IMR-90 (cell line): ENCODE data around the gene ANXA4. TPM values are rescaled to one million over a fixed set of nuclear protein-coding genes. Genes with fewer than 3 reads are reported as not detected.
A peak's percentile ranks its signal among the peaks of the same experiment; 100 is the strongest.

Source experiments
- ATAC-seq: fragments of 200-7000 bp; cut with Tn5 transposase; 2 replicates; pipeline ENCODE4 v1.9.1; 2020; ENCODE audit warnings: low read depth, mild to moderate bottlenecking, moderate library complexity
- BruUV-seq: library from RNA; stranded (reverse); fragments of 400-500 nt; replicated peaks from 2 replicates; lab custom pipeline; 2021; lab: Mats Ljungman, UMichigan
- CTCF ChIA-PET: fragments of 300-600 bp; formaldehyde crosslinking; extraction: SDS; loops from one replicate; lab custom pipeline; 2021; ENCODE audit warnings: antibody characterized with exemption; lab: Yijun Ruan, JAX
- POLR2A ChIA-PET: fragments of 300-600 bp; sonication (Branson Sonifier 250); formaldehyde crosslinking; loops from one replicate; lab custom pipeline; 2022; ENCODE audit warnings: antibody characterized with exemption; ENCODE audit not compliant: unreplicated experiment; lab: Charles Lee
- DNase-seq: peaks from one replicate; pipeline ENCODE4 v3.0.0; 2013
- H2AFZ ChIP-seq: replicated peaks from 2 replicates; pipeline ENCODE3; 2013; ENCODE audit warnings: low read length, mild to moderate bottlenecking; ENCODE audit not compliant: poor library complexity
- H2AK5ac ChIP-seq: 2 replicates; pipeline ENCODE4 v1.6.1; 2013; ENCODE audit warnings: low read depth, low read length, inconsistent platforms
- H2AK9ac ChIP-seq: replicated peaks from 2 replicates; pipeline ENCODE3; 2013; ENCODE audit warnings: mild to moderate bottlenecking, low read depth, low read length, moderate library complexity; ENCODE audit not compliant: poor library complexity
- H2BK120ac ChIP-seq: 2 replicates; pipeline ENCODE4 v1.6.1; 2013; ENCODE audit warnings: low read depth, low read length, inconsistent platforms
- H2BK15ac ChIP-seq: 3 replicates; pipeline ENCODE4 v1.6.1; 2013; ENCODE audit warnings: low read depth, low read length, inconsistent platforms
- H2BK20ac ChIP-seq: 2 replicates; pipeline ENCODE4 v1.6.1; 2013; ENCODE audit warnings: low read depth, mild to moderate bottlenecking, inconsistent platforms, low read length, moderate library complexity
- H2BK5ac ChIP-seq: 2 replicates; pipeline ENCODE4 v1.6.1; 2013; ENCODE audit warnings: mild to moderate bottlenecking, low read depth, low read length, inconsistent platforms; ENCODE audit not compliant: poor library complexity, severe bottlenecking
- H3K14ac ChIP-seq: replicated peaks from 2 replicates; pipeline ENCODE4 v1.6.1; 2013; ENCODE audit warnings: low read depth, low read length, inconsistent platforms
- H3K18ac ChIP-seq: 2 replicates; pipeline ENCODE4 v1.6.1; 2013; ENCODE audit warnings: low read depth, low read length, control low read depth
- H3K23ac ChIP-seq: 2 replicates; pipeline ENCODE4 v1.6.1; 2013; ENCODE audit warnings: low read depth, low read length, inconsistent platforms
- H3K27ac ChIP-seq: 2 replicates; pipeline ENCODE4 v1.5.1; 2013; ENCODE audit warnings: mild to moderate bottlenecking, control low read depth, low read length; ENCODE audit not compliant: insufficient read depth
- H3K27me3 ChIP-seq: 2 replicates; pipeline ENCODE4 v1.6.1; 2013; ENCODE audit warnings: low read length; ENCODE audit not compliant: control insufficient read depth, insufficient read depth
- H3K36me3 ChIP-seq: 2 replicates; pipeline ENCODE4 v1.6.1; 2013; ENCODE audit warnings: low read length, mixed read lengths; ENCODE audit not compliant: control insufficient read depth, insufficient read depth
- H3K4ac ChIP-seq: 2 replicates; pipeline ENCODE4 v1.6.1; 2013; ENCODE audit warnings: low read depth, low read length, inconsistent platforms
- H3K4me1 ChIP-seq: 2 replicates; pipeline ENCODE4 v1.6.1; 2013; ENCODE audit warnings: low read length, mixed read lengths; ENCODE audit not compliant: control insufficient read depth, insufficient read depth
- H3K4me2 ChIP-seq: 2 replicates; pipeline ENCODE4 v1.6.1; 2013; ENCODE audit warnings: low read depth, mild to moderate bottlenecking, control low read depth, low read length, moderate library complexity
- H3K4me3 ChIP-seq: 2 replicates; pipeline ENCODE4 v1.5.1; 2013; ENCODE audit warnings: low read depth, mild to moderate bottlenecking, control low read depth, low read length, moderate library complexity; ENCODE audit not compliant: insufficient read depth
- H3K56ac ChIP-seq: 2 replicates; pipeline ENCODE4 v1.6.1; 2013; ENCODE audit warnings: low read length, inconsistent platforms; ENCODE audit not compliant: insufficient read depth; ENCODE audit errors: extremely low read depth
- H3K79me1 ChIP-seq, 2 experiments: 2 replicates each; pipeline ENCODE4 v1.6.1; 2013; ENCODE audit warnings: low read length in 2 of 2, inconsistent platforms in 1 of 2, low read depth in 1 of 2
- H3K9ac ChIP-seq: 2 replicates; pipeline ENCODE4 v1.6.1; 2013; ENCODE audit warnings: low read depth, low read length, control low read depth
- H3K9me1 ChIP-seq: 2 replicates; pipeline ENCODE4 v1.6.1; 2013; ENCODE audit warnings: low read length, inconsistent platforms; ENCODE audit not compliant: insufficient read depth
- H3K9me3 ChIP-seq: 2 replicates; pipeline ENCODE4 v1.6.1; 2013; ENCODE audit warnings: low read length; ENCODE audit not compliant: control insufficient read depth, insufficient read depth
- H4K20me1 ChIP-seq: 2 replicates; pipeline ENCODE4 v1.6.1; 2013; ENCODE audit warnings: low read length, inconsistent platforms; ENCODE audit not compliant: insufficient read depth
- H4K5ac ChIP-seq: 2 replicates; pipeline ENCODE4 v1.6.1; 2013; ENCODE audit warnings: mild to moderate bottlenecking, low read depth, low read length, control low read depth
- H4K8ac ChIP-seq, 2 experiments: 2 replicates each; pipeline ENCODE4 v1.6.1; 2013; ENCODE audit warnings: low read depth in 2 of 2, low read length in 2 of 2, control low read depth in 1 of 2, inconsistent platforms in 1 of 2
- H4K91ac ChIP-seq: 2 replicates; pipeline ENCODE4 v1.6.1; 2013; ENCODE audit warnings: low read depth, low read length, inconsistent platforms; ENCODE audit not compliant: insufficient read depth
- BHLHE40 ChIP-seq: fragments of 150-350 bp; IDR thresholded peaks from 2 replicates; pipeline ENCODE4 v1.6.1; 2016; ENCODE audit warnings: mild to moderate bottlenecking, low read depth, low read length
- CEBPB ChIP-seq: IDR thresholded peaks from 2 replicates; pipeline ENCODE4 v1.6.1; 2012; ENCODE audit warnings: low read depth, low read length, improper control_type of control experiment
- CHD1 ChIP-seq: IDR thresholded peaks from 2 replicates; pipeline ENCODE4 v1.6.1; 2012; ENCODE audit warnings: low read depth, low read length, improper control_type of control experiment
- CTCF ChIP-seq: conservative IDR thresholded peaks from 2 replicates; pipeline ENCODE4 v1.5.1; 2012; ENCODE audit warnings: mild to moderate bottlenecking, low read depth, low read length, improper control_type of control experiment
- ELK1 ChIP-seq: fragments of 150-350 bp; IDR thresholded peaks from 2 replicates; pipeline ENCODE4 v1.6.1; 2016; ENCODE audit warnings: low read depth, mild to moderate bottlenecking, low read length, moderate library complexity, borderline replicate concordance
- FOS ChIP-seq: fragments of 150-350 bp; IDR thresholded peaks from 2 replicates; pipeline ENCODE4 v1.6.1; 2016; ENCODE audit warnings: low read depth, low read length
- MAFK ChIP-seq: IDR thresholded peaks from 2 replicates; pipeline ENCODE4 v1.6.1; 2012; ENCODE audit warnings: low read depth, low read length, improper control_type of control experiment
- MAZ ChIP-seq: IDR thresholded peaks from 2 replicates; pipeline ENCODE4 v1.6.1; 2012; ENCODE audit warnings: low read depth, mild to moderate bottlenecking, low read length, improper control_type of control experiment, moderate library complexity, borderline replicate concordance
- MXI1 ChIP-seq: IDR thresholded peaks from 2 replicates; pipeline ENCODE4 v1.6.1; 2012; ENCODE audit warnings: low read depth, mild to moderate bottlenecking, low read length, moderate library complexity, borderline replicate concordance
- NFE2L2 ChIP-seq: fragments of 150-350 bp; IDR thresholded peaks from 2 replicates; pipeline ENCODE4 v1.6.1; 2016; ENCODE audit warnings: low read depth, mild to moderate bottlenecking, low read length
- POLR2A ChIP-seq: IDR thresholded peaks from 2 replicates; pipeline ENCODE4 v1.6.1; 2012; ENCODE audit warnings: mild to moderate bottlenecking, low read depth, low read length
- RAD21 ChIP-seq: IDR thresholded peaks from 2 replicates; pipeline ENCODE4 v1.6.1; 2012; ENCODE audit warnings: low read length, improper control_type of control experiment
- RCOR1 ChIP-seq: IDR thresholded peaks from 2 replicates; pipeline ENCODE4 v1.6.1; 2012; ENCODE audit warnings: mild to moderate bottlenecking, low read length, improper control_type of control experiment; ENCODE audit not compliant: insufficient replicate concordance
- RFX5 ChIP-seq: IDR thresholded peaks from 2 replicates; pipeline ENCODE4 v1.8.0; 2012; ENCODE audit warnings: low read depth, mild to moderate bottlenecking, low read length, moderate library complexity
- SMC3 ChIP-seq: fragments of 150-350 bp; IDR thresholded peaks from 2 replicates; pipeline ENCODE4 v1.6.1; 2016; ENCODE audit warnings: low read depth, mild to moderate bottlenecking, antibody characterized with exemption, low read length, moderate library complexity
- USF2 ChIP-seq: fragments of 150-350 bp; IDR thresholded peaks from 2 replicates; pipeline ENCODE4 v1.6.1; 2017; ENCODE audit warnings: mild to moderate bottlenecking, antibody characterized with exemption, low read length, low read depth
- WGBS, 2 experiments: methylation state at CpG; one replicate each; pipeline versions ENCODE4 v1.1.5 to v1.1.7; 2013; ENCODE audit warnings: missing lambda C conversion rate in 2 of 2; ENCODE audit not compliant: insufficient read length in 1 of 2; ENCODE audit errors: extremely low coverage in 2 of 2; 5-methylcytosine and 5-hydroxymethylcytosine counted together
- dilution Hi-C: fragments of 300-500 bp; cut with HindIII; formaldehyde crosslinking; loops from one replicate; pipeline ENCODE4 v1.14.3; 2018; ENCODE audit warnings: low sequenced_read_pairs; ENCODE audit not compliant: unreplicated experiment
- in situ Hi-C: fragments of 300-500 bp; cut with MboI; formaldehyde crosslinking; loops from 3 replicates; pipeline ENCODE4 v1.14.3; 2019; ENCODE audit warnings: low sequenced_read_pairs, inconsistent platforms, mixed read lengths
- intact Hi-C: fragments of 100-400 bp; cut with micrococcal nuclease; formaldehyde crosslinking; loops from 2 replicates; pipeline ENCODE4 v1.10.0; 2022
- polyA plus RNA-seq, 3 experiments: library from polyadenylated mRNA; depleted of rRNA; stranded (reverse); fragments of >200 nt; gene quantifications; 2 replicates each; pipeline ENCODE4 v1.2.3, GENCODE V29; 2012; ENCODE audit warnings: low replicate concordance in 1 of 3
- total RNA-seq: library from RNA; depleted of rRNA; stranded (reverse); fragments of >200 nt; gene quantifications from 2 replicates; pipeline ENCODE4 v1.2.3, GENCODE V29; 2012

Gene ANXA4
- total and polyA plus RNA-seq, 2 of the 4 experiments (the other 2 are of a cell fraction) = 22.2 to 72.0 TPM

GRCh38 chr2:69797836-69798289 lies 55.9 kb downstream of the ANXA4 start:
- no CpG with 5 or more reads among the region's 3 CpGs for WGBS, 2 experiments
- H3K23ac ChIP-seq = 0 out of 2 replicates have a peak overlapping the region, but pooled peaks have one; percentile 45
- no peak overlapping the region for H2BK5ac ChIP-seq
- peaks cover 2% of the 10 kb centered on the region; the same call in 1 of the 2 replicates for H4K20me1 ChIP-seq
- DNase-seq = no peak
- H3K4me1 ChIP-seq = peaks cover 7% of the 10 kb centered on the region; the same call in 1 of the 2 replicates
- POLR2A ChIA-PET = no interaction called here
- H4K8ac ChIP-seq = no peak overlapping the region
- no peak overlapping the region for H2AFZ ChIP-seq
- H3K4me2 ChIP-seq = no peak overlapping the region
- in situ Hi-C loops (no loop called here), intact Hi-C loops (loop anchor here (5.0 kb wide), 1 partner anchor 56 kb away; the partner anchor contains the start of gene ANXA4), dilution Hi-C loops (no loop called here)
- H2BK120ac ChIP-seq = no peak overlapping the region
- H2BK20ac ChIP-seq = no peak overlapping the region
- TF ChIP-seq SMC3 (no peak), BHLHE40 (no peak), NFE2L2 (no peak), CHD1 (no peak), ELK1 (no peak), CEBPB (no peak), CTCF (no peak), MAFK (no peak), RCOR1 (no peak), POLR2A (no peak), RAD21 (no peak), USF2 (no peak), RFX5 (no peak), MXI1 (no peak), MAZ (no peak), FOS (no peak)
- H3K14ac ChIP-seq = no peak overlapping the region
- no peak overlapping the region for H2AK5ac ChIP-seq
- H3K36me3 ChIP-seq = no peaks in the 10 kb centered on the region; the same call in 1 of the 2 replicates
- no peaks in the 10 kb centered on the region for H3K27me3 ChIP-seq
- no peak overlapping the region for H3K56ac ChIP-seq
- H3K79me1 ChIP-seq = no peaks in the 10 kb centered on the region; a peak in 2 of 4 replicates
- H2AK9ac ChIP-seq = peak overlapping the region; percentile 38
- no peak overlapping the region for H4K5ac ChIP-seq
- CTCF ChIA-PET = interaction anchor here (2.2 kb wide), 1 partner anchor 73 kb away, joined by 6 read pairs; no protein-coding TSS in a partner anchor
- 0 out of 2 replicates have a peak overlapping the region, but pooled peaks have one; percentile 4 for H3K4ac ChIP-seq
- no peak overlapping the region for H2BK15ac ChIP-seq
- no peak overlapping the region for H3K18ac ChIP-seq
- no peaks in the 10 kb centered on the region for H3K9me3 ChIP-seq
- no peaks in the 10 kb centered on the region for H3K9me1 ChIP-seq
- no peak overlapping the region for H3K4me3 ChIP-seq
- no TSS peak for BruUV-seq
- no peak overlapping the region for H4K91ac ChIP-seq
- no peak overlapping the region for H3K27ac ChIP-seq
- H3K9ac ChIP-seq = no peak overlapping the region
- ATAC-seq = no peak
